Erythroblast (primary cell): ENCODE measurements around the gene BRIP1.
"Not testable (repeated sequence)": the region's sequence is repeated elsewhere in the genome, so short reads cannot be mapped to it uniquely, and the experiment has no call there.

Source experiments
- DNase-seq, 2 experiments: peaks; one replicate each; lab custom pipeline; 2025; lab: John Stamatoyannopoulos, UW
- GATA1 ChIP-seq: IDR thresholded peaks from 2 replicates; pipeline ENCODE4 v1.6.1; 2011; ENCODE audit warnings: low read depth, mild to moderate bottlenecking, control low read depth, low read length, moderate library complexity
- POLR2A ChIP-seq: IDR thresholded peaks from 2 replicates; pipeline ENCODE4 v1.6.1; 2011; ENCODE audit warnings: mild to moderate bottlenecking, low read length

The BRIP1 gene

GRCh38 chr17:61862975-61863800 lies at the start of gene BRIP1:
TSS of gene BRIP1 (minus strand) at chr17:61863528. CDS start at chr17:61861539, 1,989 bp downstream.
- TF ChIP-seq POLR2A (peak; percentile 93), GATA1 (no peak)
- DNase-seq = peak; percentile 96 to 97

- DNase-seq = no peak
- TF ChIP-seq POLR2A (no peak), GATA1 (no peak)
These were observed 45.1 kb upstream of the BRIP1 start for GRCh38 chr17:61908292-61909037.

GRCh38 chr17:61907361-61907760 lies 44.0 kb upstream of the BRIP1 start:
- TF ChIP-seq GATA1 = no peak
- no peak for TF ChIP-seq POLR2A
- DNase-seq = no peak

GRCh38 chr17:61904094-61904710 lies 40.9 kb upstream of the BRIP1 start:
- no peak for DNase-seq
- TF ChIP-seq POLR2A = no peak
- TF ChIP-seq GATA1 = no peak

- TF ChIP-seq GATA1 = no peak
- no peak for TF ChIP-seq POLR2A
- no peak for DNase-seq
These were observed 39.9 kb upstream of the BRIP1 start for GRCh38 chr17:61903251-61903650.

- TF ChIP-seq POLR2A (no peak), GATA1 (no peak)
- DNase-seq = no peak
These were observed 34.3 kb upstream of the BRIP1 start for GRCh38 chr17:61897548-61898180.

- DNase-seq = no peak
- TF ChIP-seq GATA1 (no peak), POLR2A (no peak)
These were observed 32.1 kb upstream of the BRIP1 start for GRCh38 chr17:61895391-61895790.

- DNase-seq = not testable (repeated sequence)
These were observed 31.0 kb upstream of the BRIP1 start for GRCh38 chr17:61894310-61894709.

GRCh38 chr17:61887733-61888132 lies 24.4 kb upstream of the BRIP1 start:
- not testable (repeated sequence) for DNase-seq

GRCh38 chr17:61885865-61886264 lies 22.5 kb upstream of the BRIP1 start:
- not testable (repeated sequence) for DNase-seq

- TF ChIP-seq POLR2A (no peak), GATA1 (no peak)
- DNase-seq = no peak
These were observed 21.5 kb upstream of the BRIP1 start for GRCh38 chr17:61884864-61885263.

- DNase-seq = no peak
- TF ChIP-seq POLR2A = no peak
- no peak for TF ChIP-seq GATA1
These were observed 17.3 kb upstream of the BRIP1 start for GRCh38 chr17:61880589-61881102.

- DNase-seq = peak in 1 of 2 experiments; percentile 10
- no peak for TF ChIP-seq POLR2A
These were observed 15.8 kb upstream of the BRIP1 start for GRCh38 chr17:61878984-61879612.
